Upper lobe of left lung (tissue), 6 donors: ENCODE measurements around the gene MBD3. TPM values are rescaled to one million over a fixed set of nuclear protein-coding genes. Genes with fewer than 3 reads are reported as not detected.

Source experiments
- ATAC-seq, 2 donors: fragments of 200-7000 bp; cut with Tn5 transposase; one replicate each; pipeline ENCODE4 v1.9.1; 2022; ENCODE audit warnings: mild to moderate bottlenecking in 2 of 2, moderate library complexity in 2 of 2; ENCODE audit not compliant: low FRiP score in 2 of 2
- DNase-seq, 2 donors: peaks; one replicate each; pipeline ENCODE4 v3.0.0-alpha.2; 2019 to 2020
- H3K27ac ChIP-seq, 4 donors: fragments of 200-600 bp; sonication (generic); one replicate each; pipeline ENCODE4 v1.5.1; 2016 to 2019
- H3K27me3 ChIP-seq, 4 donors: fragments of 200-600 bp; sonication (generic); one replicate each; pipeline ENCODE4 v1.5.1; 2017 to 2019
- H3K36me3 ChIP-seq, 4 donors: fragments of 200-600 bp; sonication (generic); one replicate each; pipeline ENCODE4 v1.5.1; 2016 to 2019
- H3K4me1 ChIP-seq, 4 donors: fragments of 200-600 bp; sonication (generic); one replicate each; pipeline ENCODE4 v1.5.1; 2018 to 2019
- H3K4me3 ChIP-seq, 4 donors: fragments of 200-600 bp; sonication (generic); one replicate each; pipeline ENCODE4 v1.5.1; 2017 to 2019; ENCODE audit warnings: mild to moderate bottlenecking in 2 of 4, moderate library complexity in 1 of 4
- H3K9me3 ChIP-seq, 4 donors: fragments of 200-600 bp; sonication (generic); one replicate each; pipeline ENCODE4 v1.5.1; 2018 to 2019
- EP300 ChIP-seq, 4 donors: sonication (generic); formaldehyde crosslinking; IDR thresholded peaks; one replicate each; pipeline ENCODE4 v1.5.1; 2017; ENCODE audit warnings: antibody characterized with exemption in 4 of 4, control low read depth in 2 of 4
- POLR2A ChIP-seq, 4 donors: fragments of 450-650 bp; IDR thresholded peaks; one replicate each; pipeline ENCODE4 v1.5.1; 2016 to 2017; ENCODE audit warnings: antibody characterized with exemption in 4 of 4, mild to moderate bottlenecking in 2 of 4
- POLR2AphosphoS5 ChIP-seq, 2 donors: sonication (generic); formaldehyde crosslinking; IDR thresholded peaks; one replicate each; pipeline ENCODE4 v1.5.1; 2017; ENCODE audit warnings: antibody characterized with exemption in 2 of 2
- WGBS, 2 donors: methylation state at CpG; one replicate each; pipeline ENCODE4 v1.1.5; 2017 to 2018; 5-methylcytosine and 5-hydroxymethylcytosine counted together
- small RNA-seq, 4 donors: library from RNA; depleted of rRNA; stranded (forward); fragments of <200 nt; gene quantifications; one replicate each; pipeline ENCODE3, GENCODE V24; 2016
- total RNA-seq, 6 donors: library from RNA; depleted of rRNA in 4 of 6; stranded (reverse); fragments of >200 nt in 4 of 6; gene quantifications; one replicate each; pipeline versions ENCODE4 v1.1.0 to v1.2.1, GENCODE V29; 2016 to 2021
- TF ChIP-seq, protein P1 (sequence below), 6 experiments: fragments of 450-650 bp in 4 of 6; fragments of 200-600 bp in 2 of 6; sonication (generic) in 2 of 6; IDR thresholded peaks; one replicate each; pipeline ENCODE4 v1.5.1; 2016 to 2019; ENCODE audit warnings: antibody characterized with exemption in 6 of 6
- donor health status: DM: no; HTN: no; CAD: no; lungs with moderate emphysema.
- donor health status: DM: no; HTN: yes; CAD: no; lungs with severe emphysema.

MBD3 gene
- total RNA-seq, 6 donors from 2014 or later: 65.1 to 158 (median 107) TPM

DNA sequence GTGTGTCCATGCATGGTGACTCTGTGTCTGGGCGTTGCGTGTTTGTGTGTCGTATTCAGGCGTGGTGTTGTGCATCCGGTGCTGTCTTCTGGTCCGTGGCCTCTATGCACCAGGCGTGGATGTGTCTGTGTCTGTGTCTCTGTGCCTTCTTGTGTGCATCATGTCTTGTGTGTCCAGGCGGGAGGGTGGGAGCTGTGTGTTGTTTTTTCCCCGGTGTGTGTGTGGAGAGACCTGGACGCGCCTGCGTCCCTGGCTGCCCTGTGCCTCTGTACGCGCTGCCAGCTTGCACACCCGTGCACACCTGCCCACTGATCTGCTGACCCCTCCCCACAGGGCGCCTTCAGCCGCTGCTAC, 67.7 kb downstream of the MBD3 start:
- TF ChIP-seq POLR2AphosphoS5 (IDR thresholded peaks at IDR 0.05): no peak
- no peak for TF ChIP-seq EP300 (IDR thresholded peaks at IDR 0.05)
- TF ChIP-seq, protein P1, sequence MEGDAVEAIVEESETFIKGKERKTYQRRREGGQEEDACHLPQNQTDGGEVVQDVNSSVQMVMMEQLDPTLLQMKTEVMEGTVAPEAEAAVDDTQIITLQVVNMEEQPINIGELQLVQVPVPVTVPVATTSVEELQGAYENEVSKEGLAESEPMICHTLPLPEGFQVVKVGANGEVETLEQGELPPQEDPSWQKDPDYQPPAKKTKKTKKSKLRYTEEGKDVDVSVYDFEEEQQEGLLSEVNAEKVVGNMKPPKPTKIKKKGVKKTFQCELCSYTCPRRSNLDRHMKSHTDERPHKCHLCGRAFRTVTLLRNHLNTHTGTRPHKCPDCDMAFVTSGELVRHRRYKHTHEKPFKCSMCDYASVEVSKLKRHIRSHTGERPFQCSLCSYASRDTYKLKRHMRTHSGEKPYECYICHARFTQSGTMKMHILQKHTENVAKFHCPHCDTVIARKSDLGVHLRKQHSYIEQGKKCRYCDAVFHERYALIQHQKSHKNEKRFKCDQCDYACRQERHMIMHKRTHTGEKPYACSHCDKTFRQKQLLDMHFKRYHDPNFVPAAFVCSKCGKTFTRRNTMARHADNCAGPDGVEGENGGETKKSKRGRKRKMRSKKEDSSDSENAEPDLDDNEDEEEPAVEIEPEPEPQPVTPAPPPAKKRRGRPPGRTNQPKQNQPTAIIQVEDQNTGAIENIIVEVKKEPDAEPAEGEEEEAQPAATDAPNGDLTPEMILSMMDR (IDR thresholded peaks at IDR 0.05): no peak
- no peak for TF ChIP-seq POLR2A (IDR thresholded peaks at IDR 0.05)
- peaks cover 0 to 40% (median 15%) of the 10 kb centered on the region in 4 donors for H3K27me3 ChIP-seq
- ATAC-seq (no peak), DNase-seq (no peak)
- H3K4me1 ChIP-seq: peaks cover 0 to 10% (median 3%) of the 10 kb centered on the region in 4 donors
- WGBS, 2 donors: 63 to 65% methylated on average over 16 to 17 of the region's 17 CpGs
- no peaks in the 10 kb centered on the region for H3K9me3 ChIP-seq
- H3K4me3 ChIP-seq: no peak overlapping the region
- no peaks in the 10 kb centered on the region for H3K36me3 ChIP-seq
- H3K27ac ChIP-seq: no peak overlapping the region

DNA sequence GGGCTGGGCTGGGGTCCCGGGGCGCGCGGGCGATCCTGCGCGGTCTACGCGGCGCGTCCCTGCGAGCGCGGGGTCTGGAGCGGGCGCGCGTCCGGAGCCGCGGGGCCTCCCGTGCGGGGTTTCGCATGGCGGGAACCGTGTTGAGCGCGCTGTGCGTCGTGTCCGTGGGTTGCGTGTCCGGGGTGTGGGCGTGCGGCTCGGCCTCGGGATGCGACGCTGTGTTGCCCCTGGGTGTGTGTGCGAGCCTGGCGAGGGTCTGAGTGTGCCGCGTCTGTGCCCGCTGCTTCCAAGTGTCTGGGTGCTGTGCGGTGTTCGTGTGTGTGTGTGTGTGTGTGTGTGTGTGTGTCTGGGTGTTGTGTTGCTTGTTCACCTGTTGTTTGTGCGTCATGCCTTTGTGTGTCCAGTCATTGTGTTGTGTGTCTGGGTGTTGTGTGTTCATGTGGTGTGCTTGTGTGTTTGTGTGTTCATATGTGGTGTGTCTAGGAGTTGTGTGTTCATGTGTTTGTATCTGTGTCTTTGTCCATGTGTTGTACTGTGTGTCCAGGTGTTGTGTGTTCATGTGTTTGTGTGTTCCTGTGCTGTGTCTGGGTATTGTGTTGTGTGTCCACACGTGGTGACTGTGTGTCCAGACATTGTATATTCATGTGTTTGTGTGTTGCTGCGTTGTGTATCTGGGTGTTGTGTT, 68.2 kb downstream of the MBD3 start:
- DNase-seq: no peak
- Histone ChIP-seq H3K9me3 (no peaks in the 10 kb centered on the region), H3K4me3 (peak overlapping the region in 1 of 4 donors; percentile 7), H3K27me3 (peaks cover 0 to 40% (median 14%) of the 10 kb centered on the region in 4 donors), H3K27ac (no peak overlapping the region), H3K4me1 (peaks cover 0 to 10% (median 3%) of the 10 kb centered on the region in 4 donors), H3K36me3 (no peaks in the 10 kb centered on the region)
- WGBS, 2 donors: 10 to 33% methylated on average over 15 to 30 of the region's 49 CpGs
- TF ChIP-seq, protein P1 (IDR thresholded peaks at IDR 0.05): no peak
- no peak for TF ChIP-seq POLR2AphosphoS5 (IDR thresholded peaks at IDR 0.05)
- no peak for TF ChIP-seq EP300 (IDR thresholded peaks at IDR 0.05)
- no peak for TF ChIP-seq POLR2A (IDR thresholded peaks at IDR 0.05)
- no peak for ATAC-seq

Small RNAs within 50 kb of the gene (small RNA-seq; reads per million reads assigned to genes)
- 0 reads per million in 4 donors for gene AC005943.2
- gene RN7SL477P: 0 reads per million in 4 donors
- gene RNU6-1223P: 0 reads per million in 4 donors

Other genes with a start within 250 kb of the MBD3 start
- 100 to 1,000 TPM in 4 of 6 donors, 10 to 100 TPM in 2; 38.8 to 121 (median 100) TPM for gene NDUFS7, start 209.0 kb downstream of the MBD3 start, total RNA-seq
- gene GAMT, start 191.3 kb downstream of the MBD3 start, total RNA-seq: 10 to 100 TPM in 2 of 6 donors, 1 to 10 TPM in 4; 4.0 to 12.1 (median 8.1) TPM
- gene DAZAP1, start 185.3 kb downstream of the MBD3 start, total RNA-seq: 100 to 1,000 TPM in 1 of 6 donors, 10 to 100 TPM in 5; 38.9 to 107 (median 78.7) TPM
- 1,000 to 10,000 TPM in 5 of 6 donors, 100 to 1,000 TPM in 1; 825 to 2,012 (median 1,317) TPM for gene RPS15, start 154.5 kb downstream of the MBD3 start, total RNA-seq
- 1 to 10 TPM in 1 of 6 donors, under 1 TPM in 4, not detected in 1; 0.06 to 1.0 (median 0.11) TPM for gene APC2, start 142.7 kb downstream of the MBD3 start, total RNA-seq
- gene C19orf25, start 113.7 kb downstream of the MBD3 start, total RNA-seq: 10 to 100 TPM; 27.2 to 82.8 (median 37.5) TPM
- 10 to 100 TPM in 2 of 6 donors, 1 to 10 TPM in 4; 2.7 to 47.1 (median 6.8) TPM for gene PCSK4, start 102.5 kb downstream of the MBD3 start, total RNA-seq
- gene REEP6, start 101.7 kb downstream of the MBD3 start, total RNA-seq: 1 to 10 TPM; 2.0 to 7.8 (median 3.1) TPM
- gene ADAMTSL5, start 79.8 kb downstream of the MBD3 start, total RNA-seq: 10 to 100 TPM in 1 of 6 donors, 1 to 10 TPM in 4, under 1 TPM in 1; 0.89 to 11.5 (median 4.9) TPM
- not detected for gene PLK5, start 68.8 kb downstream of the MBD3 start, total RNA-seq
- gene MEX3D, start 24.5 kb downstream of the MBD3 start, total RNA-seq: 10 to 100 TPM; 18.0 to 43.7 (median 26.5) TPM
- gene UQCR11, start 12.6 kb upstream of the MBD3 start, total RNA-seq: 100 to 1,000 TPM in 2 of 6 donors, 10 to 100 TPM in 4; 10.5 to 216 (median 67.3) TPM
- gene TCF3, start 59.8 kb upstream of the MBD3 start, total RNA-seq: 10 to 100 TPM; 32.9 to 88.2 (median 53.3) TPM
- gene ONECUT3, start 160.6 kb upstream of the MBD3 start, total RNA-seq: not detected
- gene ATP8B3, start 219.4 kb upstream of the MBD3 start, total RNA-seq: 1 to 10 TPM in 3 of 6 donors, under 1 TPM in 3; under 0.01 to 6.2 (median 1.1) TPM